Adrenal gland (tissue), 12 donors: ENCODE measurements around the gene PRDM8. TPM values are rescaled to one million over a fixed set of nuclear protein-coding genes. Genes with fewer than 3 reads are reported as not detected.

Experiments
- DNase-seq, 7 donors: peaks; one replicate each; pipeline ENCODE4 v3.0.0-alpha.2; 2019 to 2020
- H3K27ac ChIP-seq, 5 donors: fragments of 200-600 bp; sonication (generic) in 4 of 5; 1 replicate in 3 of 5; 2 replicates in 2 of 5; pipeline versions ENCODE4 v1.5.1 to v1.8.0; 2016 to 2020; ENCODE audit warnings: mild to moderate bottlenecking in 1 of 5
- H3K27me3 ChIP-seq: fragments of 200-600 bp; 2 replicates; pipeline ENCODE4 v1.8.0; 2021
- H3K36me3 ChIP-seq, 2 donors: fragments of 200-600 bp; replicated peaks in 1 of 2; 1 replicate in 1 of 2; 2 replicates in 1 of 2; pipeline versions ENCODE4 v1.5.1 to v1.8.0; 2018 to 2022
- H3K4me1 ChIP-seq, 2 donors: fragments of 200-600 bp; replicated peaks in 1 of 2; 1 replicate in 1 of 2; 2 replicates in 1 of 2; pipeline versions ENCODE4 v1.5.1 to v1.8.0; 2018 to 2021
- H3K4me3 ChIP-seq, 4 donors: fragments of 200-600 bp; sonication (generic) in 3 of 4; one replicate each; pipeline ENCODE4 v1.5.1; 2016 to 2018
- H3K9me3 ChIP-seq, 3 donors: fragments of 200-600 bp; sonication (generic) in 1 of 3; replicated peaks in 1 of 3; 1 replicate in 2 of 3; 2 replicates in 1 of 3; pipeline versions ENCODE4 v1.5.1 to v1.8.0; 2016 to 2021
- CTCF ChIP-seq, 6 experiments: fragments of 450-650 bp in 4 of 6; fragments of 200-600 bp in 2 of 6; sonication (generic) in 1 of 6; IDR thresholded peaks; 1 replicate in 5 of 6; 2 replicates in 1 of 6; pipeline versions ENCODE4 v1.5.1 to v1.8.0; 2016 to 2021; ENCODE audit warnings: antibody characterized with exemption in 6 of 6, mild to moderate bottlenecking in 2 of 6, moderate library complexity in 1 of 6
- POLR2A ChIP-seq, 2 donors: fragments of 450-650 bp; IDR thresholded peaks; one replicate each; pipeline ENCODE4 v1.6.1; 2017; ENCODE audit warnings: antibody characterized with exemption in 2 of 2, mild to moderate bottlenecking in 2 of 2, moderate library complexity in 1 of 2
- WGBS, 4 donors: extraction: QIAGEN DNeasy Blood & Tissue Kit in 2 of 4; methylation state at CpG; one replicate each; pipeline versions ENCODE4 v1.1.5 to v1.1.7; 2013 to 2017; 5-methylcytosine and 5-hydroxymethylcytosine counted together
- intact Hi-C, 2 donors: fragments of 100-400 bp; cut with DNase I; formaldehyde crosslinking; loops; one replicate each; pipeline versions ENCODE4 v1.14.1 to v1.15.0; 2022 to 2023
- polyA plus RNA-seq, 3 donors: library from polyadenylated mRNA; stranded (reverse); fragments of 200-250 nt in 2 of 3; fragments of 350-450 nt in 1 of 3; fragmentation: Illumina TruSeq in 1 of 3; extraction: RNeasy Lipid Tissue Mini Kit (QIAGEN cat#74804) in 1 of 3; gene quantifications; one replicate each; pipeline ENCODE4 v1.2.3, GENCODE V29; 2013 to 2014
- total RNA-seq, 9 donors: library from RNA; depleted of rRNA in 4 of 9; stranded (reverse); fragments of >200 nt in 4 of 9; fragments of 120-200 nt in 1 of 9; fragmentation: NEBNext Ultra II Directional in 1 of 9; extraction: Animal tissue kit (Norgen Biotek cat#: 25700) in 1 of 9; gene quantifications; one replicate each; pipeline versions ENCODE4 v1.1.0 to v1.2.4, GENCODE V29; 2013 to 2023
- donor health status: healthy with polysubstance abuse.
- donor health status: Bipolar disorder and iron deficiency.
- donor health status: DM: yes; HTN: yes; CAD: no.
- donor health status: DM: no; HTN: no; CAD: no.
- donor health status: DM: no; HTN: no; CAD: no.
- donor health status: DM: yes; HTN: yes; CAD: no.

Gene PRDM8
- total and polyA plus RNA-seq, 12 donors: 0.36 to 5.0 (median 1.6) TPM

GRCh38 chr4:80229590-80229989 is 32.3 kb downstream of the PRDM8 start:
- Histone ChIP-seq H3K9me3 (no peaks in the 10 kb centered on the region), H3K27ac (no peak overlapping the region), H3K27me3 (peaks cover 15% of the 10 kb centered on the region), H3K4me1 (no peaks in the 10 kb centered on the region), H3K4me3 (no peak overlapping the region), H3K36me3 (no peaks in the 10 kb centered on the region)
- 56 to 77% (median 75%) methylated on average over 2 of the region's 2 CpGs for WGBS, 4 donors
- no peak for DNase-seq
- TF ChIP-seq CTCF (IDR thresholded peaks at IDR 0.05) (no peak), POLR2A (IDR thresholded peaks at IDR 0.05) (no peak)
- intact Hi-C loops: no loop called here

- Histone ChIP-seq H3K4me1 (no peaks in the 10 kb centered on the region), H3K27me3 (peaks cover 13% of the 10 kb centered on the region), H3K36me3 (no peaks in the 10 kb centered on the region), H3K4me3 (no peak overlapping the region), H3K27ac (no peak overlapping the region), H3K9me3 (no peaks in the 10 kb centered on the region)
- TF ChIP-seq POLR2A (IDR thresholded peaks at IDR 0.05): no peak
- WGBS, 4 donors: 63 to 83% (median 80%) methylated on average over 5 of the region's 5 CpGs
- no peak for DNase-seq
- intact Hi-C loops: no loop called here
Observed at GRCh38 chr4:80231180-80231579, 33.9 kb downstream of the PRDM8 start.

GRCh38 chr4:80232707-80233370 is 35.5 kb downstream of the PRDM8 start:
- intact Hi-C loops: no loop called here
- no peak for DNase-seq
- H3K27me3 ChIP-seq: peaks cover 16% of the 10 kb centered on the region
- TF ChIP-seq POLR2A (IDR thresholded peaks at IDR 0.05) (no peak), CTCF (IDR thresholded peaks at IDR 0.05) (no peak)
- H3K4me3 ChIP-seq: no peak overlapping the region
- no peaks in the 10 kb centered on the region for H3K9me3 ChIP-seq
- H3K36me3 ChIP-seq: no peaks in the 10 kb centered on the region
- 69 to 80% (median 75%) methylated on average over 2 of the region's 2 CpGs for WGBS, 4 donors
- no peak overlapping the region for H3K27ac ChIP-seq
- no peaks in the 10 kb centered on the region for H3K4me1 ChIP-seq

GRCh38 chr4:80233390-80233789 is 36.1 kb downstream of the PRDM8 start:
- intact Hi-C loops: no loop called here

More at GRCh38 chr4:80233390-80233789, 36.1 kb downstream of the PRDM8 start:
- WGBS, 4 donors: 65 to 77% (median 71%) methylated on average over 4 of the region's 4 CpGs
- TF ChIP-seq POLR2A (IDR thresholded peaks at IDR 0.05): no peak
- TF ChIP-seq CTCF (IDR thresholded peaks at IDR 0.05): no peak
- no peaks in the 10 kb centered on the region for H3K36me3 ChIP-seq
- no peak overlapping the region for H3K27ac ChIP-seq
- no peak overlapping the region for H3K4me3 ChIP-seq
- peaks cover 16% of the 10 kb centered on the region for H3K27me3 ChIP-seq
- no peaks in the 10 kb centered on the region for H3K4me1 ChIP-seq
- no peaks in the 10 kb centered on the region for H3K9me3 ChIP-seq
- no peak for DNase-seq
